ENCODE results near the gene RCBTB1.

Gene RCBTB1

GRCh38 chr13:49559006-49559405 lies 26.4 kb downstream of the RCBTB1 start:
- no peak for DNase-seq (ENCODE audit: low spot score)

DNA sequence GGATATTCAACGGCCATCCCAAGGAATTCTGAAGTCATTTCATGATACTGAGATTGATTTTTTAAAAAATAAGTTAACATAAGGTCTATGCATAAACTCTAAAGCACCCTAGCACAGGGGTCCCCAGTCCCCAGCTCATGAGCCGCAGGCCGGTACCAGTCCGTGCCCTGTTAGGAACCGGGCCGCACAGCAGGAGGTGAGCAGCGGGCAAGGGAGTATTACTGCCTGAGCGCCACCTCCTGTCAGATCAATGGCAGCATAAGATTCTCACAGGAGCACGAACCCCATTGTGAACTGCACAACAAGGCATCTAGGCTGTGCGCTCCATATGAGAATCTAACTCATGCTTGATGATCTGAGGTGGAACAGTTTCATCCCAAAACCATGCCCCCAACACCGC lies 31.0 kb downstream of the RCBTB1 start:
- DNase-seq (ENCODE audit: low spot score) = no peak

DNA sequence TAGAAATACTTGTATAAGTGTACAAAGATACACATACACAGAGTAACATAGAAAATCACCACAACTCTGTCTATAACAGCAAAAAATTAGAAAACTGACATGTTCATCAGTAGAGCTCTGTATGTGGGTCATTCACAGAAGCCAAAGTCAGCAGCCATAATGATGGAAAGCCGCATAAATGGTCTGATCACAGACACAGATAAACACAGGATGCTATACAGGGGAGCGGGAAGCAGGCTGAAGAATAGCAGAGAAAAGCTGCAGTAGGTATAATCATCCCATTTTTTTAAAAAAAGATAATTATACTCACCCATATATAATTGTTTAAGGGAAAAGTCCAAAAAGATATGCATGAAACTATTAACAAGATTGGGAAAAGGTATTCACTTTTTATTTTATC lies 31.5 kb downstream of the RCBTB1 start:
- DNase-seq (ENCODE audit: low spot score) = no peak

DNA sequence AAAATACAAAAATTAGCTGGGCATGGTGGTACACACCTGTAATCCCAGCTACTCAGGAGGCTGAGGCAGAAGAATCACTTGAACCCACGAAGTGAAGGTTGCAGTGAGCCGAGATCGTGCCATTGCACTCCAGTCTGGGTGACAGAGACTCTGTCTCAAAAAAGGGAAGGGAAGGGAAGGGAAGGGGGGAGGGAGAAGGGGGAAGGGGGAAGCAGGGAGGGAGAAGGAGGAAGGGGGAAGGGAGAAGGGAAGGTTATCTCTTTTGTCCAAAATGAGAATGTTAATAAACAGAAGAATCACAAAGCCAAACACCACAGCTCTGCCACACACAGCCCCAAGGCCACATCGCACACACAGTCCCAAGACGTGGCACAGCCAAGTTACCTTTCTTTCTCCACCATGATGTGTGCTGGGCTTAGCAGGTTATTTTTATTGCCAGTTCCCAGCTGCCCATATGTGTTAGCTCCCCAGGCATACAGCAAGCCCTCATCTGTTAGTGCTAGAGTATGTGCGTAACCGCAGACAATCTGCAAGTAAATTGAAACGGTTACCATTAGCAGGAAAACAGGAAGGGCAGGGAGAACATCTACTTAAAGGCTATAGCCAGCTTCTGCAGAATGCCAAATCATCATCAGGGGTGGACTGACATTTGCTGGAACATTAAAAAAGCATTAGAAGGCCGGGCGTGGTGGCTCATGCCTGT lies 34.3 kb downstream of the RCBTB1 start:
- DNase-seq (ENCODE audit: low spot score) = no peak

- no peak for DNase-seq (ENCODE audit: low spot score)
Measured at GRCh38 chr13:49549289-49549688, 36.1 kb downstream of the RCBTB1 start.

GRCh38 chr13:49546561-49546960 lies 38.8 kb downstream of the RCBTB1 start:
- DNase-seq (ENCODE audit: low spot score) = no peak

DNA sequence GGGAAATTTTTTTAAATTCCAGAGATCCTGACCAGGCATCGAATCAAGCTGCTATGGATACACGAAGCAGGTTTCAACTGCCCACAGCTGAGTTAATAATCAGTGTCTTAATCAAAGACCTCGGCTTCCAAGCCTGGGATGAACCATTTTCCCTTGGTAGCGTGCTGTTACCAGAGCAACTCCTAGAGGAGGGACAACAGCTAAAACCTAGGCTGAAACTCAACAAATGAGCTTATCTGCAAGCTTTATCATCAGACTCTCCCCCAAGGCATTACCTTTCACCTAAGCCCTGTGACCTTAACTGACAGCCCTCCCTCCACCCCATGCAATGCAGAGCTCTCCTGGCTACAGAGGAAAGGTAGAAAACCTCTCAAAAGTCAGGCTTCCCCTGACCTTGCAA lies 39.7 kb downstream of the RCBTB1 start:
- no peak for DNase-seq (ENCODE audit: low spot score)

GRCh38 chr13:49543656-49544055 lies 41.7 kb downstream of the RCBTB1 start:
- DNase-seq (ENCODE audit: low spot score) = no peak

DNA sequence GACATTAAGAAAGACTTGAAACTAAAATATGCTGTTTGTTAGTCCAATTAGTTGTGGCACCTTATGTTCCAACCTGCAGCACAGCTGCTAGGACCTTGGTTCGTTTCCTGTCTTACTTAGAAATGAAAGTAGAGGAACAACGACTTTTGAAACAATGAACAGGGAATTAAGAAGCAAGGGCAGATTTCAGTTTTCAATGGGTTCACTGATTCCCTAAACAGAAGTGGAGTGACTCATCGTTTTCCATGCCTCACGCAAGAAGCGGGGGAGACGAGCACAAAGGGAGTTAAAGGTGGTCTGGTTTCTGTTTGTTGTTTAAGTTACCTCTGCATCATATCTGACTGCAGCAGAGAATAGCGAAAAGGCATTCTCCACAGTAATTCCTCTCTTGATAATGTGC lies 44.8 kb downstream of the RCBTB1 start:
- no peak for DNase-seq (ENCODE audit: low spot score)

DNA sequence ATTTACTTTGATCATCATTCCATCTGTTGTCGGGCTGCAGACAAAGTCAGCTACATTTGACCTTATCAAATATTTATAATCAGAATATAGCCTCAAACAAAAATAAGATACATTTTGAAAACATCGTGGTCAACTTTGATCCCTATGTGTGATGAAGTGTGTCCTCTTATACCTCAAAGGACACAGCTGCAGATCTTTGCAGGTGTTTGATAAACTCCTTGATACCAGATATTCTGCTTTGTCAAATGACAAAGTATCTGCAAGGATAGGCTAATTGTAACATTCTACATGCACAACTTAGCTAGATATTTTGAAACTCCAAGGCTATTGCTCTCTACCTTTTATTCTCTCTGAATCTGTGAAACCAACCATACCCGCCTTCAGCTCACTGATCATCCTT lies 45.6 kb downstream of the RCBTB1 start:
- DNase-seq (ENCODE audit: low spot score) = no peak

DNA sequence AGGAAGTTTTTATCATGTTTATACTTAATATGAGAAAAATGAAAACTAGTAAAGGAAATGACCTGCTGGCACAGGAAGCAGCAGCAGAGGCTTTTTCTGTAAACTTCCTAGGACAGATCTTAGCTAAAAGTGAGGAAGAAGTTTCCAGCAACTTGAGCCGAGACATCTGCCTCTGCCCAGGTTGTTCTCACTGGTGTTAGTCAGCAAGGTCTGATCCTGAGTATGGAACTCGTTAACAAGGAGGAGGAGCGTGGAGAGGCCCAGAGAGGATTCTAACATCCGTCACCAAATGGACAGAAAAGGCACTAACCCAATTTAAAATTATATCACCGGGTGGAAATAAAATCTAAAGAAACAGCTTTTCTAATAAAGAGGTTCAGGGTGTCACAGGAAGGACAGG lies 46.0 kb downstream of the RCBTB1 start:
- DNase-seq (ENCODE audit: low spot score) = no peak

GRCh38 chr13:49538404-49538803 lies 47.0 kb downstream of the RCBTB1 start:
- DNase-seq (ENCODE audit: low spot score) = no peak

DNA sequence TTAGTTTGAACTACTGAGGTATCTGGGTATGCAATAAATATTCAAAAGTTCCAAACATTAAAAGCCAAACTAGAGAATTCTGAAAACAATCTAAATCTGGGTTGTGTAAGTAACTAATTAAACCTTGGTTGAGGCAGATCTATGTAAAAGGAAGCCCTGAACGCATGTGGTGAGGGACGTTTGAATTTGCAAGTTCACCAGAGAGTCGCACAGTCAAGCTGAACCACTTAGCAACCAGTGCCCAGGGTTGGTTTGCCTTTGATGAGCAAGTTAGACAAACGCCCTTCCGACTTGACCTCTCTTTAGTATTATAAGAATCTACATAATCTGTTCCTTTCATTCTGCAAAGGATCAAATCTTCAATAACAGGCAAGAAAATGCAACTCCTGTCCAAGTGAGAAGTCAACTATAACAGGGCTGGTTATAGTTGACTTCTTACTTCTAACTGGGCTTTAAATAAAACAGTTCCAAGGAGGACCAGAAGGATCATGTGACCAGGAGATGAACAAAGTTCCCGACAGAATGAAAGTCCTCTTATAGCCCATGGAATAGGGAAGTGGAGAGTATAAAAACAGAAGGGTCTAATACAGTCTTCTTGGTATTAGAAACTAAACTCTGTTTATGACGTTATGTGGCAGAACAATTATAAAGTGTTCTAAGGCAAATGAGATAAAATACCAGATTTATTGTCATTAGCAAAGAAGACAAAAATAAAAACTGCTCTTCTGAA lies 49.0 kb downstream of the RCBTB1 start:
- no peak for DNase-seq (ENCODE audit: low spot score)

- no peak for DNase-seq (ENCODE audit: low spot score)
Measured at GRCh38 chr13:49533591-49534269, 51.6 kb downstream of the RCBTB1 start.

GRCh38 chr13:49533011-49533410 lies 52.3 kb downstream of the RCBTB1 start:
- no peak for DNase-seq (ENCODE audit: low spot score)

DNA sequence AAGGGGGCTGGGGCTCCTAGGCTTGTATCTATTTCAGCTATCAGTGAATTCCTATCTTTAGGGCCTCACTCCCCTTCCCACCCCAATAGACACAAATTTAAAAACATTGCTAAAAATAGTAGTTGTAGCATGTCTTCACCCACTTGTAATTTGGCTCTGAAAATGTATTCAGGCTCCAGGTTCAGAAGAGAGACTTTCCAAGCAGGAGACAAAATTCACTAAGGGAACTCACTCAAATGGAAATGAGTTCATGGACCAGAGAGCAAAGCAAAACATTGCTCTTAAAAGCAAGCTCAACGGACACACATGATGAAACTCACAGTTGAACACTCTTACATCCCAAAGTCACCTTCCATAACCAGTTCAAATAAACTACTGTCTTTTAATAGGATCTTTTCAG lies 52.8 kb downstream of the RCBTB1 start:
- DNase-seq (ENCODE audit: low spot score) = no peak

DNA sequence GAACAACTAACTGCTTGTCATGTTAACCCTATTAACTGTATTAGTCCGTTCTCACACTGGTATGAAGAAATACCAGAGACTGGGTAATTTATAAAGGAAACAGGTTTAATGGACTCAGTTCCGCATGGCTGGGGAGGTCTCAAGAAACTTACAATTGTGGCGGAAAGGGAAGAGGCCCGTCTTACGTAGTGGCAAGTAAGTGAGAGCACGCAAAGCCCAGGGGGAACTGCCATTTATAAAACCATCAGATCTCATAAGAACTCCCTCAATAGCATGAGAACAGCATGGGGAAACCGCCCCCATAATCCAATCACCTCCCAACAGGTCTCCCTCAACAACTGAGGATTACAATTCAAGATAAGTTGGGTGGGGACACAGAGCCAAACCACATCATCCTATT lies 54.9 kb downstream of the RCBTB1 start:
- no peak for DNase-seq (ENCODE audit: low spot score)

GRCh38 chr13:49528161-49528560 lies 57.2 kb downstream of the RCBTB1 start:
- no peak for DNase-seq (ENCODE audit: low spot score)

- no peak for DNase-seq (ENCODE audit: low spot score)
Measured at GRCh38 chr13:49527123-49527522, 58.2 kb downstream of the RCBTB1 start.

DNA sequence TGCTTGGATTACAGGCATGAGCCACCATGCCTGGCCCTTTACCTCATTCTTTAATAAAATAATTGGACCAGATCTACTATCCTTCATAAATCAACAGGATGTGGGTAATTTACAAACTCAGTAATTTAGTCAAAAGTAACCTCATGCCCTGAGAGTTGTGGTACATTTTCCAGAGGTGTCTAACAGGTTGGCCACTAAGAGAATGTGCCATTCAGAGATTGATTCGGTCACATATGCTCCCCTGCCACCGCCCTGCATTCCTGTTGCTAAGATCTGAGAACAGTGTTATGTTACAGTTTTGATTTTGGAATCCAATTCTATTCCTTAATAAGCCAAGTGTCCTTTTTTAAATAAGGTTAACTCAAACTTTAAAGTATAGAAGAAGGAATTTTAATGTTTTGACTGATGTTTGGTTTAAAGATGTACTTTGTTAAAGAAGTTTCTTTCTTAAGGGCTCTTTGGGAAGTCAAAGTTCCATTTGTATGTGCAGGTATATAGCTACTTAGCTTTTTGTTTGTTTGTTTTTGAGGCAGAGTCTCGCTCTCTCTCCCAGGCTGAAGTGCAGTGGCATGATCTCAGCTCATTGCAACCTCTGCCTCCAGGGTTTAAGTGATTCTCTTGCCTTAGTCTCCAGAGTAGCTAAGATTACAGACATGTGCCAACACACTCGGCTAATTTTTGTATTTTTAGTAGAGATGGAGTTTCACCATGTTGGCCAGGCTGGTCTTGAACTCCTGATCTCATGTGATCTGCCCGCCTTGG lies 60.4 kb downstream of the RCBTB1 start:
- DNase-seq (ENCODE audit: low spot score) = no peak

DNA sequence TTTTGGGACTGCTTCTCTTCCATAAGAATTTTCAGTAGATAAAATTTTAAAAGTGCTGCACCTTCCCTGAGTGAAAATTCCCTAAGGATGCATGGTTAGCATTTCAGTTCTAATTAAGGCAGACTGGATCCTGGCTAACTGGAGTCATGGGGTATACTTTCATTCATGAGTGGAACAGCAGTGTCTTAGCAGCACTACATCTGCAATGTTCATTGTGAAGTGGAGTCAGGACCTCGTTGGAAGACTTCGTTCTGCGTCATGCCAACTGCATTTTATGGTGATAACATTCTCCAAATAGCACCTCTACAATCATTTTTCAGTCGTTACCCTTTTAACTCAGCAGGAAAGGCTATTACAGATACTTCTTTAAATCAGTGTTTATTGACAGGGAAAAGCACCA lies 64.1 kb downstream of the RCBTB1 start:
- DNase-seq (ENCODE audit: low spot score) = no peak

GRCh38 chr13:49517461-49517860 lies 67.9 kb downstream of the RCBTB1 start:
- no peak for DNase-seq (ENCODE audit: low spot score)

DNA sequence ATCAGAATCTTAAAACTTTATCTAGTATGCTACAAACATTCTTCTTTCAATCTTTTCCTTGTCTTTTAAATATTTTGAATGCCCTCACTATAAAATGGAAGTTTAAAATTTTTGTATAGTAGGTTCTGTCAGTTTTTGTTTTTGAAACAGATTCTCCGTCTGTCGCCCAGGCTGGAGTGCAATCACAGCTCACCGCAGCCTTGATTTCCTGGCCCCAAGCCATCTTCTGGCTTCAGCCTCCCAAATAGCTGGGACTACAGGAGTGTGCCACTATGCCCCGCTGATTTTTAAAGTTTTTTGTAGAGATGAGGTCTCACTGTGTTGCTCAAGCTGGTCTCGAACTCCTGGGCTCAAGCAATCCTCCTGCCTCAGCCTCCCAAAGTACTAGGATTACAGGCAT lies 68.9 kb downstream of the RCBTB1 start:
- no peak for DNase-seq (ENCODE audit: low spot score)
